ENCODE data around the gene SCRN2. TPM values are rescaled to one million over a fixed set of nuclear protein-coding genes. Genes with fewer than 3 reads are reported as not detected.

Gene SCRN2
- total and polyA plus RNA-seq, 2 experiments from 2014 or later = 40.6 to 45.5 TPM

DNA sequence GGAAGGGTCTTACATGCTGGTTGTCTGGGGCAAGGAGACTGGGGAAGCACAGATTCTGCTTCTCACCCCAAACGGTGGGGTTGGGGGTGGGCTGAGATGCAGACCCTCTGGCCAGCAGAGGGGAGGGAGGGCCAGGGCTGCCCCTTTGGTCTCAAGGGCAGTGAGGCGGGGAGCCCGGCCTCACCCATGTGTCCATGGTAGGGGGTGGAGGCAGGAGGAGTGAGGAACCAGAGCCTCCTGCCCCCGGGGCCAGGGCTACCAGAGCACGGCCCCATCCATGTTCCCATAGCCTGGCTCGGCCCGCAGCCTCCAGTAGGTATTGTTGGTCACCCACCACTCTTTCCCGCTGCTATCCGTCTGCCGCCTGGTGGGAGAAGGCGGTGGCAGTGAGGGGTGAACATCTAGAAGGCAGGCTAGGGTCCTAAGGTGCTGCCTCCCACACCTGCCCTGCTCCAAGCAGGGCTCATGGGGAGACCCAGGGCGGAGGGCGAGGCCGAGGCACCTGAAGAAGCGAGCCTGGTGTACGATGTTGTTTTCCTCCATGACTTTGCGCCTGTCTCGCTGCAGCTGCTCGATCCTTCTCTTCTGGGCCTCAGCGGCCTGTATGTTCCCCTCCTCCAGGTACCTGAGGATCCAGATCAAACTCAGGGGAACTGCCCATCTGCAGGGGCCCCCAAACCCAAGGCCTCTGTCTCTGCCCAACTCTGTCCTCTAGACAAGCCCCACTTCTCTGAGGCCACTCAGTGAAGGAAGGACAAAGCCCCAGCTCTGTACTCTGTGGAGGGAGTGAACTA, 32.8 kb downstream of the SCRN2 start:
- Histone ChIP-seq H3K36me3 (ENCODE audit: insufficient read depth) (no peaks in the 10 kb centered on the region), H3K27ac (ENCODE audit: low read depth) (no peak overlapping the region), H3K4me2 (no peak overlapping the region), H3K27me3 (ENCODE audit: insufficient read depth) (no peaks in the 10 kb centered on the region), H3F3A (replicated peaks; ENCODE audit: low read depth) (no peaks in the 10 kb centered on the region), H3K9me2 (ENCODE audit: insufficient read depth) (no peaks in the 10 kb centered on the region), H4K20me1 (replicated peaks; ENCODE audit: insufficient read depth) (no peaks in the 10 kb centered on the region), H3K79me2 (replicated peaks; ENCODE audit: insufficient read depth) (no peaks in the 10 kb centered on the region), H2AFZ (no peak overlapping the region), H3K4me1 (ENCODE audit: insufficient read depth) (no peaks in the 10 kb centered on the region), H3K4me3 (no peak overlapping the region)
- TF ChIP-seq, protein P1, sequence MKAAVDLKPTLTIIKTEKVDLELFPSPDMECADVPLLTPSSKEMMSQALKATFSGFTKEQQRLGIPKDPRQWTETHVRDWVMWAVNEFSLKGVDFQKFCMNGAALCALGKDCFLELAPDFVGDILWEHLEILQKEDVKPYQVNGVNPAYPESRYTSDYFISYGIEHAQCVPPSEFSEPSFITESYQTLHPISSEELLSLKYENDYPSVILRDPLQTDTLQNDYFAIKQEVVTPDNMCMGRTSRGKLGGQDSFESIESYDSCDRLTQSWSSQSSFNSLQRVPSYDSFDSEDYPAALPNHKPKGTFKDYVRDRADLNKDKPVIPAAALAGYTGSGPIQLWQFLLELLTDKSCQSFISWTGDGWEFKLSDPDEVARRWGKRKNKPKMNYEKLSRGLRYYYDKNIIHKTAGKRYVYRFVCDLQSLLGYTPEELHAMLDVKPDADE (IDR thresholded peaks at IDR 0.05) = no peak
- TF ChIP-seq NANOG (IDR thresholded peaks at IDR 0.05; ENCODE audit: borderline replicate concordance) (no peak), ZNF114 (CRISPR knock-in tag; IDR thresholded peaks at IDR 0.05) (no peak), STAT1 (IDR thresholded peaks at IDR 0.05; ENCODE audit: unreplicated experiment) (no peak), ZNF331 (CRISPR knock-in tag; IDR thresholded peaks at IDR 0.05; ENCODE audit: low read depth) (no peak), JUNB (IDR thresholded peaks at IDR 0.05; ENCODE audit: unreplicated experiment) (no peak), POLR2AphosphoS5 (IDR thresholded peaks at IDR 0.05; ENCODE audit: low read depth) (no peak), EZH2phosphoT487 (IDR thresholded peaks at IDR 0.05; ENCODE audit: unreplicated experiment) (no peak), EZH2 (IDR thresholded peaks at IDR 0.05; ENCODE audit: low read depth, unreplicated experiment) (no peak)
- TF ChIP-seq, protein P2, sequence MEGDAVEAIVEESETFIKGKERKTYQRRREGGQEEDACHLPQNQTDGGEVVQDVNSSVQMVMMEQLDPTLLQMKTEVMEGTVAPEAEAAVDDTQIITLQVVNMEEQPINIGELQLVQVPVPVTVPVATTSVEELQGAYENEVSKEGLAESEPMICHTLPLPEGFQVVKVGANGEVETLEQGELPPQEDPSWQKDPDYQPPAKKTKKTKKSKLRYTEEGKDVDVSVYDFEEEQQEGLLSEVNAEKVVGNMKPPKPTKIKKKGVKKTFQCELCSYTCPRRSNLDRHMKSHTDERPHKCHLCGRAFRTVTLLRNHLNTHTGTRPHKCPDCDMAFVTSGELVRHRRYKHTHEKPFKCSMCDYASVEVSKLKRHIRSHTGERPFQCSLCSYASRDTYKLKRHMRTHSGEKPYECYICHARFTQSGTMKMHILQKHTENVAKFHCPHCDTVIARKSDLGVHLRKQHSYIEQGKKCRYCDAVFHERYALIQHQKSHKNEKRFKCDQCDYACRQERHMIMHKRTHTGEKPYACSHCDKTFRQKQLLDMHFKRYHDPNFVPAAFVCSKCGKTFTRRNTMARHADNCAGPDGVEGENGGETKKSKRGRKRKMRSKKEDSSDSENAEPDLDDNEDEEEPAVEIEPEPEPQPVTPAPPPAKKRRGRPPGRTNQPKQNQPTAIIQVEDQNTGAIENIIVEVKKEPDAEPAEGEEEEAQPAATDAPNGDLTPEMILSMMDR (conservative IDR thresholded peaks at IDR 0.05; ENCODE audit: low read depth in 2 of 2) = no peak
- TF ChIP-seq, protein P3, sequence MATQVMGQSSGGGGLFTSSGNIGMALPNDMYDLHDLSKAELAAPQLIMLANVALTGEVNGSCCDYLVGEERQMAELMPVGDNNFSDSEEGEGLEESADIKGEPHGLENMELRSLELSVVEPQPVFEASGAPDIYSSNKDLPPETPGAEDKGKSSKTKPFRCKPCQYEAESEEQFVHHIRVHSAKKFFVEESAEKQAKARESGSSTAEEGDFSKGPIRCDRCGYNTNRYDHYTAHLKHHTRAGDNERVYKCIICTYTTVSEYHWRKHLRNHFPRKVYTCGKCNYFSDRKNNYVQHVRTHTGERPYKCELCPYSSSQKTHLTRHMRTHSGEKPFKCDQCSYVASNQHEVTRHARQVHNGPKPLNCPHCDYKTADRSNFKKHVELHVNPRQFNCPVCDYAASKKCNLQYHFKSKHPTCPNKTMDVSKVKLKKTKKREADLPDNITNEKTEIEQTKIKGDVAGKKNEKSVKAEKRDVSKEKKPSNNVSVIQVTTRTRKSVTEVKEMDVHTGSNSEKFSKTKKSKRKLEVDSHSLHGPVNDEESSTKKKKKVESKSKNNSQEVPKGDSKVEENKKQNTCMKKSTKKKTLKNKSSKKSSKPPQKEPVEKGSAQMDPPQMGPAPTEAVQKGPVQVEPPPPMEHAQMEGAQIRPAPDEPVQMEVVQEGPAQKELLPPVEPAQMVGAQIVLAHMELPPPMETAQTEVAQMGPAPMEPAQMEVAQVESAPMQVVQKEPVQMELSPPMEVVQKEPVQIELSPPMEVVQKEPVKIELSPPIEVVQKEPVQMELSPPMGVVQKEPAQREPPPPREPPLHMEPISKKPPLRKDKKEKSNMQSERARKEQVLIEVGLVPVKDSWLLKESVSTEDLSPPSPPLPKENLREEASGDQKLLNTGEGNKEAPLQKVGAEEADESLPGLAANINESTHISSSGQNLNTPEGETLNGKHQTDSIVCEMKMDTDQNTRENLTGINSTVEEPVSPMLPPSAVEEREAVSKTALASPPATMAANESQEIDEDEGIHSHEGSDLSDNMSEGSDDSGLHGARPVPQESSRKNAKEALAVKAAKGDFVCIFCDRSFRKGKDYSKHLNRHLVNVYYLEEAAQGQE (IDR thresholded peaks at IDR 0.05; ENCODE audit: unreplicated experiment) = no peak
- TF ChIP-seq, protein P4, sequence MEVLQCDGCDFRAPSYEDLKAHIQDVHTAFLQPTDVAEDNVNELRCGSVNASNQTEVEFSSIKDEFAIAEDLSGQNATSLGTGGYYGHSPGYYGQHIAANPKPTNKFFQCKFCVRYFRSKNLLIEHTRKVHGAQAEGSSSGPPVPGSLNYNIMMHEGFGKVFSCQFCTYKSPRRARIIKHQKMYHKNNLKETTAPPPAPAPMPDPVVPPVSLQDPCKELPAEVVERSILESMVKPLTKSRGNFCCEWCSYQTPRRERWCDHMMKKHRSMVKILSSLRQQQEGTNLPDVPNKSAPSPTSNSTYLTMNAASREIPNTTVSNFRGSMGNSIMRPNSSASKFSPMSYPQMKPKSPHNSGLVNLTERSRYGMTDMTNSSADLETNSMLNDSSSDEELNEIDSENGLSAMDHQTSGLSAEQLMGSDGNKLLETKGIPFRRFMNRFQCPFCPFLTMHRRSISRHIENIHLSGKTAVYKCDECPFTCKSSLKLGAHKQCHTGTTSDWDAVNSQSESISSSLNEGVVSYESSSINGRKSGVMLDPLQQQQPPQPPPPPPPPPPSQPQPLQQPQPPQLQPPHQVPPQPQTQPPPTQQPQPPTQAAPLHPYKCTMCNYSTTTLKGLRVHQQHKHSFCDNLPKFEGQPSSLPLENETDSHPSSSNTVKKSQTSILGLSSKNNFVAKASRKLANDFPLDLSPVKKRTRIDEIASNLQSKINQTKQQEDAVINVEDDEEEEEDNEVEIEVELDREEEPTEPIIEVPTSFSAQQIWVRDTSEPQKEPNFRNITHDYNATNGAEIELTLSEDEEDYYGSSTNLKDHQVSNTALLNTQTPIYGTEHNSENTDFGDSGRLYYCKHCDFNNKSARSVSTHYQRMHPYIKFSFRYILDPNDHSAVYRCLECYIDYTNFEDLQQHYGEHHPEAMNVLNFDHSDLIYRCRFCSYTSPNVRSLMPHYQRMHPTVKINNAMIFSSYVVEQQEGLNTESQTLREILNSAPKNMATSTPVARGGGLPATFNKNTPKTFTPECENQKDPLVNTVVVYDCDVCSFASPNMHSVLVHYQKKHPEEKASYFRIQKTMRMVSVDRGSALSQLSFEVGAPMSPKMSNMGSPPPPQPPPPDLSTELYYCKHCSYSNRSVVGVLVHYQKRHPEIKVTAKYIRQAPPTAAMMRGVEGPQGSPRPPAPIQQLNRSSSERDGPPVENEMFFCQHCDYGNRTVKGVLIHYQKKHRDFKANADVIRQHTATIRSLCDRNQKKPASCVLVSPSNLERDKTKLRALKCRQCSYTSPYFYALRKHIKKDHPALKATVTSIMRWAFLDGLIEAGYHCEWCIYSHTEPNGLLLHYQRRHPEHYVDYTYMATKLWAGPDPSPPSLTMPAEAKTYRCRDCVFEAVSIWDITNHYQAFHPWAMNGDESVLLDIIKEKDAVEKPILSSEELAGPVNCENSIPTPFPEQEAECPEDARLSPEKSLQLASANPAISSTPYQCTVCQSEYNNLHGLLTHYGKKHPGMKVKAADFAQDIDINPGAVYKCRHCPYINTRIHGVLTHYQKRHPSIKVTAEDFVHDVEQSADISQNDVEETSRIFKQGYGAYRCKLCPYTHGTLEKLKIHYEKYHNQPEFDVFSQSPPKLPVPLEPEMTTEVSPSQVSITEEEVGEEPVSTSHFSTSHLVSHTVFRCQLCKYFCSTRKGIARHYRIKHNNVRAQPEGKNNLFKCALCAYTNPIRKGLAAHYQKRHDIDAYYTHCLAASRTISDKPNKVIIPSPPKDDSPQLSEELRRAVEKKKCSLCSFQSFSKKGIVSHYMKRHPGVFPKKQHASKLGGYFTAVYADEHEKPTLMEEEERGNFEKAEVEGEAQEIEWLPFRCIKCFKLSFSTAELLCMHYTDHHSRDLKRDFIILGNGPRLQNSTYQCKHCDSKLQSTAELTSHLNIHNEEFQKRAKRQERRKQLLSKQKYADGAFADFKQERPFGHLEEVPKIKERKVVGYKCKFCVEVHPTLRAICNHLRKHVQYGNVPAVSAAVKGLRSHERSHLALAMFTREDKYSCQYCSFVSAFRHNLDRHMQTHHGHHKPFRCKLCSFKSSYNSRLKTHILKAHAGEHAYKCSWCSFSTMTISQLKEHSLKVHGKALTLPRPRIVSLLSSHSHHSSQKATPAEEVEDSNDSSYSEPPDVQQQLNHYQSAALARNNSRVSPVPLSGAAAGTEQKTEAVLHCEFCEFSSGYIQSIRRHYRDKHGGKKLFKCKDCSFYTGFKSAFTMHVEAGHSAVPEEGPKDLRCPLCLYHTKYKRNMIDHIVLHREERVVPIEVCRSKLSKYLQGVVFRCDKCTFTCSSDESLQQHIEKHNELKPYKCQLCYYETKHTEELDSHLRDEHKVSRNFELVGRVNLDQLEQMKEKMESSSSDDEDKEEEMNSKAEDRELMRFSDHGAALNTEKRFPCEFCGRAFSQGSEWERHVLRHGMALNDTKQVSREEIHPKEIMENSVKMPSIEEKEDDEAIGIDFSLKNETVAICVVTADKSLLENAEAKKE (CRISPR knock-in tag; IDR thresholded peaks at IDR 0.05) = no peak
- no peak overlapping the region for H3K27ac Mint-ChIP-seq
- peaks cover 9% of the 10 kb centered on the region for H3K27me3 Mint-ChIP-seq (ENCODE audit: insufficient read depth, low read depth, poor library complexity)
- DNase-seq (ENCODE audit: low spot score) (no peak), ATAC-seq (no peak)
- H3K9me3 Mint-ChIP-seq = no peaks in the 10 kb centered on the region; the same call in 2 of the 3 replicates
- H3K4me1 Mint-ChIP-seq = peaks cover 7% of the 10 kb centered on the region; the same call in 2 of the 3 replicates
- peaks cover 5% of the 10 kb centered on the region; the same call in 1 of the 3 replicates for H3K36me3 Mint-ChIP-seq (ENCODE audit: low read depth)
- no peak overlapping the region for H3K4me3 Mint-ChIP-seq
